GM10847 (cell line): Measurements from ENCODE around the gene CFAP300.

Experiments used
- POLR2A ChIP-seq: IDR thresholded peaks from 2 replicates; pipeline ENCODE4 v1.6.1; 2011; ENCODE audit not compliant: insufficient read length; ENCODE audit errors: extremely low read depth

Gene CFAP300

GRCh38 chr11:102062106-102062505, 14.9 kb downstream of the CFAP300 start:
- TF ChIP-seq POLR2A, result no peak

- no peak for TF ChIP-seq POLR2A
Measured at GRCh38 chr11:102064316-102064715, 17.1 kb downstream of the CFAP300 start.

- no peak for TF ChIP-seq POLR2A
Measured at GRCh38 chr11:102070766-102071165, 23.5 kb downstream of the CFAP300 start.

GRCh38 chr11:102071497-102072472, 24.5 kb downstream of the CFAP300 start:
- no peak for TF ChIP-seq POLR2A

- no peak for TF ChIP-seq POLR2A
Measured at GRCh38 chr11:102073253-102073652, 26.0 kb downstream of the CFAP300 start.

- TF ChIP-seq POLR2A, result no peak
Measured at GRCh38 chr11:102079625-102080024, 32.4 kb downstream of the CFAP300 start.

GRCh38 chr11:102081313-102081712, 34.1 kb downstream of the CFAP300 start:
- TF ChIP-seq POLR2A, result no peak

GRCh38 chr11:102085864-102086551, 38.8 kb downstream of the CFAP300 start:
- no peak for TF ChIP-seq POLR2A

GRCh38 chr11:102097186-102097585, 49.9 kb downstream of the CFAP300 start:
- no peak for TF ChIP-seq POLR2A

GRCh38 chr11:102099755-102100154, 52.5 kb downstream of the CFAP300 start:
- TF ChIP-seq POLR2A, result no peak

GRCh38 chr11:102108734-102109440, 61.6 kb downstream of the CFAP300 start:
- no peak for TF ChIP-seq POLR2A

GRCh38 chr11:102109896-102110760, 62.9 kb downstream of the CFAP300 start, which contains the start of gene YAP1:
Gene YAP1 (plus strand): TSS chr11:102110447. CDS start chr11:102110849, 402 bp downstream.
- no peak for TF ChIP-seq POLR2A

GRCh38 chr11:102110761-102111010, 63.4 kb downstream of the CFAP300 start:
- TF ChIP-seq POLR2A, result no peak

GRCh38 chr11:102111011-102111786, 64.0 kb downstream of the CFAP300 start:
- no peak for TF ChIP-seq POLR2A
